Fibroblast of lung (primary cell): ENCODE results near the gene PAX7. TPM values are rescaled to one million over a fixed set of nuclear protein-coding genes. Genes with fewer than 3 reads are reported as not detected.

Source experiments
- DNase-seq, 2 donors: peaks; one replicate each; pipeline versions ENCODE4 v3.0.0 to v3.0.0-alpha.2; 2010; ENCODE audit warnings: low read depth in 2 of 2
- H2AFZ ChIP-seq: 2 replicates; pipeline ENCODE4 v1.5.1; 2012; ENCODE audit warnings: low read length, control low read depth, inconsistent platforms
- H3K27ac ChIP-seq: 2 replicates; pipeline ENCODE4 v1.5.1; 2011; ENCODE audit warnings: low read length, control low read depth; ENCODE audit not compliant: insufficient read depth
- H3K27me3 ChIP-seq: 2 replicates; pipeline ENCODE4 v1.5.1; 2011; ENCODE audit warnings: mild to moderate bottlenecking, low read length; ENCODE audit not compliant: control insufficient read depth, insufficient read depth
- H3K36me3 ChIP-seq: 2 replicates; pipeline ENCODE4 v1.5.1; 2011; ENCODE audit warnings: low read length; ENCODE audit not compliant: control insufficient read depth, insufficient read depth
- H3K4me1 ChIP-seq: 2 replicates; pipeline ENCODE4 v1.5.1; 2011; ENCODE audit warnings: low read length; ENCODE audit not compliant: control insufficient read depth, insufficient read depth; ENCODE audit errors: extremely low read depth
- H3K4me2 ChIP-seq: 2 replicates; pipeline ENCODE4 v1.5.1; 2011; ENCODE audit warnings: low read length, control low read depth; ENCODE audit not compliant: insufficient read depth; ENCODE audit errors: extremely low read depth
- H3K4me3 ChIP-seq, 4 experiments: fragments of 200-600 bp in 1 of 4; sonication (generic) in 1 of 4; replicated peaks in 1 of 4; 2 replicates each; pipeline ENCODE4 v1.5.1; 2011 to 2016; ENCODE audit warnings: low read length in 4 of 4, low read depth in 3 of 4, mild to moderate bottlenecking in 3 of 4, control low read depth in 2 of 4, inconsistent platforms in 1 of 4, mixed read lengths in 1 of 4; ENCODE audit not compliant: insufficient read depth in 1 of 4; ENCODE audit errors: control extremely low read depth in 1 of 4
- H3K79me2 ChIP-seq: 2 replicates; pipeline ENCODE4 v1.5.1; 2012; ENCODE audit warnings: mild to moderate bottlenecking, low read length, inconsistent platforms; ENCODE audit not compliant: control insufficient read depth, insufficient read depth
- H3K9ac ChIP-seq: 2 replicates; pipeline ENCODE4 v1.5.1; 2011; ENCODE audit warnings: mild to moderate bottlenecking, low read length, control low read depth; ENCODE audit not compliant: insufficient read depth
- H3K9me3 ChIP-seq: 2 replicates; pipeline ENCODE4 v1.5.1; 2012; ENCODE audit warnings: low read depth, low read length; ENCODE audit not compliant: control insufficient read depth, insufficient read depth
- H4K20me1 ChIP-seq: 2 replicates; pipeline ENCODE4 v1.5.1; 2011; ENCODE audit warnings: low read length; ENCODE audit not compliant: control insufficient read depth, insufficient read depth; ENCODE audit errors: extremely low read depth
- CTCF ChIP-seq, 2 donors: IDR thresholded peaks in 1 of 2; conservative IDR thresholded peaks in 1 of 2; 1 replicate in 1 of 2; 2 replicates in 1 of 2; pipeline ENCODE4 v1.5.1; 2011 to 2012; ENCODE audit warnings: low read length in 2 of 2, control low read depth in 1 of 2, inconsistent platforms in 1 of 2, low read depth in 1 of 2, mild to moderate bottlenecking in 1 of 2
- EZH2 ChIP-seq: IDR thresholded peaks from 2 replicates; pipeline ENCODE4 v1.5.1; 2012; ENCODE audit warnings: low read length, control low read depth, mild to moderate bottlenecking; ENCODE audit errors: missing control alignments
- polyA plus RNA-seq, 2 donors: library from polyadenylated mRNA; depleted of rRNA in 1 of 2; stranded (reverse) in 1 of 2; unstranded in 1 of 2; fragments of >200 nt; gene quantifications; 2 replicates each; pipeline ENCODE4 v1.2.1, GENCODE V29; 2011 to 2012; ENCODE audit warnings: missing spikeins in 1 of 2
- total RNA-seq: library from RNA; depleted of rRNA; stranded (reverse); fragments of >200 nt; gene quantifications from 2 replicates; pipeline ENCODE4 v1.2.1, GENCODE V29; 2014

PAX7 gene
- total and polyA plus RNA-seq, 2 donors (not counting 1 experiment from before 2014, with no cell fraction given), result not detected

- Histone ChIP-seq H3K79me2 (no peaks in the 10 kb centered on the region), H2AFZ (no peak overlapping the region), H3K9me3 (no peaks in the 10 kb centered on the region), H3K4me1 (no peaks in the 10 kb centered on the region), H4K20me1 (no peaks in the 10 kb centered on the region), H3K9ac (no peak overlapping the region), H3K4me2 (no peak overlapping the region), H3K36me3 (no peaks in the 10 kb centered on the region), H3K4me3 (no peak overlapping the region), H3K27ac (no peak overlapping the region), H3K27me3 (no peaks in the 10 kb centered on the region)
- TF ChIP-seq CTCF (conservative IDR thresholded peaks at IDR 0.05 in 1 of 2, IDR thresholded peaks at IDR 0.05 in 1 of 2; ENCODE audit: low read depth in 1 of 2, low read length in 2 of 2) (peak in 1 of 2 donors; percentile 34), EZH2 (no peak)
- DNase-seq, result peak in 1 of 2 donors; percentile 26
Measured at GRCh38 chr1:18681423-18681835, 50.8 kb downstream of the PAX7 start.

- no peak overlapping the region for H3K4me3 ChIP-seq
- H2AFZ ChIP-seq, result no peak overlapping the region
- H3K9me3 ChIP-seq, result no peaks in the 10 kb centered on the region
- H3K79me2 ChIP-seq, result no peaks in the 10 kb centered on the region
- no peaks in the 10 kb centered on the region for H3K4me1 ChIP-seq
- no peaks in the 10 kb centered on the region for H4K20me1 ChIP-seq
- no peak for TF ChIP-seq EZH2
- no peak for TF ChIP-seq CTCF (conservative IDR thresholded peaks at IDR 0.05 in 1 of 2, IDR thresholded peaks at IDR 0.05 in 1 of 2; ENCODE audit: low read depth in 1 of 2, low read length in 2 of 2)
- H3K4me2 ChIP-seq, result no peak overlapping the region
- no peak for DNase-seq
- H3K27me3 ChIP-seq, result no peaks in the 10 kb centered on the region
- no peak overlapping the region for H3K9ac ChIP-seq
- H3K27ac ChIP-seq, result no peak overlapping the region
- H3K36me3 ChIP-seq, result no peaks in the 10 kb centered on the region
Measured at GRCh38 chr1:18682375-18682774, 51.7 kb downstream of the PAX7 start.

GRCh38 chr1:18684303-18684702 lies 53.7 kb downstream of the PAX7 start:
- TF ChIP-seq CTCF (conservative IDR thresholded peaks at IDR 0.05 in 1 of 2, IDR thresholded peaks at IDR 0.05 in 1 of 2; ENCODE audit: low read depth in 1 of 2, low read length in 2 of 2) (no peak), EZH2 (no peak)
- H3K27ac ChIP-seq, result no peak overlapping the region

More at GRCh38 chr1:18684303-18684702, 53.7 kb downstream of the PAX7 start:
- no peak overlapping the region for H2AFZ ChIP-seq
- H3K27me3 ChIP-seq, result no peaks in the 10 kb centered on the region
- no peaks in the 10 kb centered on the region for H3K79me2 ChIP-seq
- DNase-seq, result no peak
- H3K9ac ChIP-seq, result no peak overlapping the region
- H3K4me1 ChIP-seq, result no peaks in the 10 kb centered on the region
- H3K36me3 ChIP-seq, result no peaks in the 10 kb centered on the region
- H4K20me1 ChIP-seq, result no peaks in the 10 kb centered on the region
- no peak overlapping the region for H3K4me2 ChIP-seq
- no peaks in the 10 kb centered on the region for H3K9me3 ChIP-seq
- H3K4me3 ChIP-seq, result no peak overlapping the region
